Thoracic aorta (tissue), 2 donors: ENCODE results near the gene AFG1L. TPM values are rescaled to one million over a fixed set of nuclear protein-coding genes. Genes with fewer than 3 reads are reported as not detected.

ENCODE experiments used
- ATAC-seq: fragments of 150-250 bp; one replicate; pipeline ENCODE4 v1.8.0; 2017; ENCODE audit warnings: low read depth; ENCODE audit not compliant: insufficient number of reproducible peaks, low FRiP score
- DNase-seq: peaks from one replicate; pipeline ENCODE4 v3.0.0-alpha.2; 2020; ENCODE audit warnings: low spot score
- H3K27ac ChIP-seq, 2 donors: fragments of 200-600 bp; sonication (generic); 1 replicate in 1 of 2; 2 replicates in 1 of 2; pipeline ENCODE4 v1.5.1; 2016; ENCODE audit warnings: mild to moderate bottlenecking in 2 of 2, moderate library complexity in 2 of 2
- H3K27me3 ChIP-seq: fragments of 200-600 bp; sonication (generic); replicated peaks from 2 replicates; pipeline ENCODE4 v1.6.0; 2016; ENCODE audit warnings: mild to moderate bottlenecking; ENCODE audit not compliant: insufficient read depth
- H3K36me3 ChIP-seq: fragments of 200-600 bp; sonication (generic); one replicate; pipeline ENCODE4 v1.5.1; 2016
- H3K4me1 ChIP-seq, 2 donors: fragments of 200-600 bp; sonication (generic); 1 replicate in 1 of 2; 2 replicates in 1 of 2; pipeline versions ENCODE4 v1.5.1 to v1.6.0; 2016; ENCODE audit warnings: low read depth in 2 of 2, mild to moderate bottlenecking in 1 of 2; ENCODE audit not compliant: control insufficient read depth in 1 of 2
- H3K4me3 ChIP-seq: fragments of 200-600 bp; sonication (generic); 2 replicates; pipeline ENCODE4 v1.5.1; 2016; ENCODE audit warnings: mild to moderate bottlenecking
- H3K9me3 ChIP-seq: fragments of 200-600 bp; sonication (generic); 2 replicates; pipeline ENCODE4 v1.5.1; 2016
- total RNA-seq, 2 donors: library from RNA; depleted of rRNA; stranded (reverse); fragments of >200 nt; gene quantifications; one replicate each; pipeline versions ENCODE4 v1.1.0 to v1.2.3, GENCODE V29; 2016
- TF ChIP-seq, protein P1 (sequence below): fragments of 200-600 bp; sonication (generic); IDR thresholded peaks from one replicate; pipeline ENCODE4 v1.5.1; 2019; ENCODE audit warnings: antibody characterized with exemption

Gene AFG1L
- total RNA-seq, 2 donors from 2014 or later = 1.7 to 21.7 TPM

DNA sequence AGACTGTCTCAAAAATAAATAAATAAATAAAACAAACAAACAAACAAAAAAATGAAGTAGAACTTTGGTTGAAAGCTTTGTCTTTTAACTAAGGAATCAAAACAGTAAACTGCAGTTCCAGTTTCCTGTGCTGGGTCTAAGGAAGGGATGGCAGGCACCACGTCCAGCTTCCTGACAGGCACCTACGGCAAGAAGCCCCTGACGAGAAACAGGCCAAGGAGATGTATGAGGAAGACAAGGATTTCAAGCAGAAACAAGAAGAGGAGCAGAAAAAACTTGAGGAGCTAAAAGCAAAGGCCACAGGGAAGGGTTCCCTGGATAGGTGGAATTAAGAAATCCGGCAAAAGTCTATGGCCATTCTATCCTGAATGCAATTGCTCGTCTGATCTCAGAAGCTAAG, 42.8 kb upstream of the AFG1L start:
- Histone ChIP-seq H3K27ac (no peak overlapping the region), H3K4me1 (peaks cover 16 to 33% of the 10 kb centered on the region in 2 donors), H3K36me3 (no peaks in the 10 kb centered on the region), H3K27me3 (no peaks in the 10 kb centered on the region), H3K4me3 (no peak overlapping the region), H3K9me3 (no peaks in the 10 kb centered on the region)
- ATAC-seq (no peak), DNase-seq (no peak)
- TF ChIP-seq, protein P1, sequence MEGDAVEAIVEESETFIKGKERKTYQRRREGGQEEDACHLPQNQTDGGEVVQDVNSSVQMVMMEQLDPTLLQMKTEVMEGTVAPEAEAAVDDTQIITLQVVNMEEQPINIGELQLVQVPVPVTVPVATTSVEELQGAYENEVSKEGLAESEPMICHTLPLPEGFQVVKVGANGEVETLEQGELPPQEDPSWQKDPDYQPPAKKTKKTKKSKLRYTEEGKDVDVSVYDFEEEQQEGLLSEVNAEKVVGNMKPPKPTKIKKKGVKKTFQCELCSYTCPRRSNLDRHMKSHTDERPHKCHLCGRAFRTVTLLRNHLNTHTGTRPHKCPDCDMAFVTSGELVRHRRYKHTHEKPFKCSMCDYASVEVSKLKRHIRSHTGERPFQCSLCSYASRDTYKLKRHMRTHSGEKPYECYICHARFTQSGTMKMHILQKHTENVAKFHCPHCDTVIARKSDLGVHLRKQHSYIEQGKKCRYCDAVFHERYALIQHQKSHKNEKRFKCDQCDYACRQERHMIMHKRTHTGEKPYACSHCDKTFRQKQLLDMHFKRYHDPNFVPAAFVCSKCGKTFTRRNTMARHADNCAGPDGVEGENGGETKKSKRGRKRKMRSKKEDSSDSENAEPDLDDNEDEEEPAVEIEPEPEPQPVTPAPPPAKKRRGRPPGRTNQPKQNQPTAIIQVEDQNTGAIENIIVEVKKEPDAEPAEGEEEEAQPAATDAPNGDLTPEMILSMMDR = no peak

DNA sequence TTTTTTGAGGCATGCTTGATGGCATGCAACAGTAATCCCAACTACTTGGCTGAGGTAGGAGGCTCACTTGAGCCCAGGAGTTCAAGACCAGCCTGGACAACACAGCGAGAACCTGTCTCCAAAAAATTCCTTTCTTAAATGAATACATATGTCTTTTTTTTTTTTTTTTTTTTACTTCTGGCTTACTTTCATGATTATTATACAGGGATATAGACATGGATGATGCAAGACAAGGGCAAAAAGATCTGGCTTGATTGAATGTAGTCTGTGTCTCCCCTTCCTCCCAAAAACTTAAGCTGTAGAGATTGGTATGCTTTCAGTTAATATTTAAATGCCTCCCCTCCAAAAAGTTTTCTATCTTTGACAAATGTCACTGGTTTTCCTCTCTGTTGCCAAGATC, 41.6 kb upstream of the AFG1L start:
- H3K4me1 ChIP-seq = peaks cover 16 to 45% of the 10 kb centered on the region in 2 donors
- H3K36me3 ChIP-seq = no peaks in the 10 kb centered on the region
- no peak for DNase-seq
- no peaks in the 10 kb centered on the region for H3K27me3 ChIP-seq
- TF ChIP-seq, protein P1 = no peak
- no peak for ATAC-seq
- H3K27ac ChIP-seq = no peak overlapping the region
- H3K9me3 ChIP-seq = no peaks in the 10 kb centered on the region
- no peak overlapping the region for H3K4me3 ChIP-seq

DNA sequence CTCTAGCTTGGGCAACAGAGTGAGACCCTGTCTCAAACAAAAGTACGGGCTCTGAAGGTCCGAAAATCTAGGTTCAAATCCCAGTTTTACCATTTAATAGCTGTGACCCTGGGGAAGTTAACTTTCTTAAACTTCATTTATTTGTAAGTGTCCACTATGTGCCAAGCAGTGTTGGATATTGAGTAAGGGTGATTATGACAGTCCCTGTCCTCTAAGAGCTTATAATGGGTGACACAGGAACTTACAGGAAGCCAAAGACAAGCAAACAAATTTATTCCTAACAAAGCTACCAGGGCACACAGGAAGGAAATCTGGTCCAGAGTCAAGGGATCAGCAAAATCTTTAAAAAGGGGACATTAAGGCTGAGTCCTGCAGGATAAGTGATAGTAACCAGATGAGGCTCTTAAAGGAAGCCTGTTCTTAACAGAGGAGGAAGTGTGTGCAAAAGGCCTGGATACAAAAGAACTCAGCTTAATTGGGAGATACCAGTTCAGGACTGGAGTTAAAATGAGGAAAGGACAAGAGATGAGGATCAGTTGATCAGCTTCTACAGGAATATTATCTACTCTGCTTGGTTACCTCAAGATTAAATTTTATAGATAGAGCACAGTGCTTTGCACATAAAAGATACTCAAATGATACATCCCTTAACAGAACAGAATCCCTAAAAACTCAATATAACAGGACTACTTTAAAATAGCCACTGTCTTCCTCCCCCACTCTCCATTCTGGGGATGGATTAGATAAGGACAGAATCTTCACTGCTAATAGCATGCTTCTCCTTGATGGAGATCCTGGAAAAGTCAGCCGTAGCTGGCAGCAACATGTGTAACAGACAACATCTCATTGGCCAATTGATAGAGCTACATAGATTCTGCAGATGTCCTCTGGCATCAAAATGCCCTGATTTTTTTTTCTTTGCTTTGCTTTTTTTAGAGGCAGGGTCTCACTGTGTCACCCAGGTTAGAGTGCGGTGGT, 40.1 kb upstream of the AFG1L start:
- no peaks in the 10 kb centered on the region for H3K27me3 ChIP-seq
- TF ChIP-seq, protein P1 = no peak
- H3K9me3 ChIP-seq = no peaks in the 10 kb centered on the region
- H3K27ac ChIP-seq = no peak overlapping the region
- no peaks in the 10 kb centered on the region for H3K36me3 ChIP-seq
- H3K4me3 ChIP-seq = no peak overlapping the region
- peaks cover 30 to 56% of the 10 kb centered on the region in 2 donors for H3K4me1 ChIP-seq
- DNase-seq (no peak), ATAC-seq (no peak)

DNA sequence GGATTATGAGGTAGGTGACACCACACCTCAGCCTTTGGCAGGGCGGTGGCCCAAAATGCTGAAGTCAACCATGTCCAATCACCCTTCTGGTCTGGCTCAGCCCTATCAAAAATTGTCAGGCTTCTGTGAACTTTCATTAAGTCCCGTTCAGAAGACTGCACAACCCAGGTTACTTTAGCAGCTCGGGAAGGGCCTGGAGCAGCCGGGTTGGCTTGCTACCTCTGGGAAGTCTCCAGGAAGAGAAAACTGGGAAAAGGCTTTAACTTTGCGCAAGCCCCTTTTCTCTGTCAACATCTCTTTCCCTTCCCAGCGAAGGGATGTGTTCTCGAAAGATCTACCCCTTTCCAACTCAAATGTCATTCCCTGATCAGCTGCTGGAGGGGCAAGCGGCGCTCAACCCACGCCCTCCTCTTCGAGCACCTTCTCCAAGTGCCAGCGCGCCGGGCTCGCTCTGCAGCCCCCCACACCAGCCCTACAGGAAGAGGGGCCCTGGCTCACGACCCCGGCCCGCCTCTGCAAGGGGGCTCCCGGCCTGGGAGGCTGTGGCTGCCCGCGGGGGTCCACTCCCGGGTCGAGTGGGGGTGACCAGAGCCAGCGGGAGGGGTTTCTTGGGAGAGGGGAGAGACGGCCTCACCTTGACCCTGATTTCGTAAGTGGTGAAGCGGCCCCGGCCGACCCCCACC, 34.6 kb upstream of the AFG1L start:
- no peaks in the 10 kb centered on the region for H3K36me3 ChIP-seq
- H3K4me3 ChIP-seq = peak overlapping the region; percentile 100
- DNase-seq (no peak), ATAC-seq (no peak)
- H3K4me1 ChIP-seq = peaks cover 19 to 35% of the 10 kb centered on the region in 2 donors
- TF ChIP-seq, protein P1 = no peak
- H3K27me3 ChIP-seq = no peaks in the 10 kb centered on the region
- peak overlapping the region; percentile 84 to 97 for H3K27ac ChIP-seq
- H3K9me3 ChIP-seq = no peaks in the 10 kb centered on the region
